H9 (cell line): Measurements from ENCODE around the gene FHIT. TPM values are rescaled to one million over a fixed set of nuclear protein-coding genes. Genes with fewer than 3 reads are reported as not detected.

ENCODE experiments used
- DNase-seq: peaks from one replicate; pipeline ENCODE4 v3.0.0-alpha.2; 2017
- H2AFZ ChIP-seq: one replicate; pipeline ENCODE4 v1.6.1; 2013; ENCODE audit warnings: mild to moderate bottlenecking, low read length, control low read depth, moderate library complexity
- H2AK5ac ChIP-seq: 2 replicates; pipeline ENCODE4 v1.6.1; 2013; ENCODE audit warnings: low read length, control low read depth, mixed read lengths; ENCODE audit not compliant: insufficient read length
- H2BK120ac ChIP-seq: one replicate; pipeline ENCODE4 v1.6.1; 2013; ENCODE audit warnings: low read depth, mild to moderate bottlenecking, low read length, control low read depth, inconsistent platforms; ENCODE audit not compliant: poor library complexity, severe bottlenecking
- H2BK12ac ChIP-seq: 2 replicates; pipeline ENCODE4 v1.6.1; 2013; ENCODE audit warnings: low read length, control low read depth, mixed read lengths, low read depth; ENCODE audit not compliant: insufficient read length
- H2BK15ac ChIP-seq: 2 replicates; pipeline ENCODE4 v1.6.1; 2013; ENCODE audit warnings: low read depth, low read length, control low read depth
- H2BK20ac ChIP-seq: one replicate; pipeline ENCODE4 v1.6.1; 2013; ENCODE audit warnings: low read depth, mild to moderate bottlenecking, low read length, control low read depth, inconsistent platforms; ENCODE audit not compliant: poor library complexity, severe bottlenecking
- H2BK5ac ChIP-seq: 2 replicates; pipeline ENCODE4 v1.6.1; 2013; ENCODE audit warnings: low read length, control low read depth, mixed read lengths; ENCODE audit not compliant: insufficient read length
- H3K14ac ChIP-seq: 2 replicates; pipeline ENCODE4 v1.6.1; 2013; ENCODE audit warnings: low read length, control low read depth; ENCODE audit not compliant: insufficient read depth
- H3K18ac ChIP-seq: 2 replicates; pipeline ENCODE4 v1.6.1; 2013; ENCODE audit warnings: low read depth, mild to moderate bottlenecking, mixed read lengths, low read length, control low read depth; ENCODE audit not compliant: insufficient read length
- H3K23ac ChIP-seq: 2 replicates; pipeline ENCODE4 v1.6.1; 2013; ENCODE audit warnings: low read length, control low read depth, mixed read lengths, low read depth; ENCODE audit not compliant: insufficient read length
- H3K23me2 ChIP-seq: 2 replicates; pipeline ENCODE4 v1.6.1; 2013; ENCODE audit warnings: low read depth, mild to moderate bottlenecking, mixed read lengths, low read length, control low read depth; ENCODE audit not compliant: insufficient read length, poor library complexity, severe bottlenecking
- H3K27ac ChIP-seq: 2 replicates; pipeline ENCODE4 v1.5.1; 2013; ENCODE audit warnings: low read length, control low read depth, mixed read lengths, low read depth; ENCODE audit not compliant: insufficient read length
- H3K27me3 ChIP-seq: 2 replicates; pipeline ENCODE4 v1.6.1; 2013; ENCODE audit warnings: low read length, control low read depth, inconsistent platforms; ENCODE audit not compliant: insufficient read depth
- H3K4ac ChIP-seq: 2 replicates; pipeline ENCODE4 v1.6.1; 2013; ENCODE audit warnings: low read depth, mild to moderate bottlenecking, control low read depth, inconsistent platforms, low read length, moderate library complexity
- H3K4me1 ChIP-seq: 2 replicates; pipeline ENCODE4 v1.6.1; 2013; ENCODE audit warnings: low read length, control low read depth, inconsistent platforms; ENCODE audit not compliant: insufficient read depth
- H3K4me2 ChIP-seq: 2 replicates; pipeline ENCODE4 v1.6.1; 2013; ENCODE audit warnings: low read length, control low read depth, mixed read lengths; ENCODE audit not compliant: insufficient read length, insufficient read depth
- H3K56ac ChIP-seq: 2 replicates; pipeline ENCODE4 v1.6.1; 2013; ENCODE audit warnings: low read depth, mild to moderate bottlenecking, mixed read lengths, low read length, control low read depth; ENCODE audit not compliant: insufficient read length
- H3K79me1 ChIP-seq: 2 replicates; pipeline ENCODE4 v1.6.1; 2013; ENCODE audit warnings: low read depth, mild to moderate bottlenecking, moderate library complexity, low read length, control low read depth, inconsistent platforms; ENCODE audit not compliant: insufficient read depth, poor library complexity, severe bottlenecking
- H3K79me2 ChIP-seq: 2 replicates; pipeline ENCODE4 v1.6.1; 2013; ENCODE audit warnings: low read length, control low read depth, inconsistent platforms; ENCODE audit not compliant: insufficient read depth
- H3K9ac ChIP-seq: 2 replicates; pipeline ENCODE4 v1.6.1; 2013; ENCODE audit warnings: low read length, control low read depth, mixed read lengths; ENCODE audit not compliant: insufficient read length; ENCODE audit errors: extremely low read depth
- H3K9me3 ChIP-seq: one replicate; pipeline ENCODE4 v1.6.1; 2013; ENCODE audit warnings: low read depth, low read length, inconsistent platforms; ENCODE audit not compliant: control insufficient read depth
- H3T11ph ChIP-seq: one replicate; pipeline ENCODE4 v1.6.1; 2013; ENCODE audit warnings: mild to moderate bottlenecking, low read length, control low read depth, inconsistent platforms
- H4K20me1 ChIP-seq: one replicate; pipeline ENCODE4 v1.6.1; 2013; ENCODE audit not compliant: control insufficient read depth, insufficient read length, insufficient read depth
- H4K5ac ChIP-seq: 2 replicates; pipeline ENCODE4 v1.6.1; 2013; ENCODE audit warnings: low read depth, mild to moderate bottlenecking, mixed read lengths, low read length, control low read depth; ENCODE audit not compliant: insufficient read length
- H4K8ac ChIP-seq: replicated peaks from 2 replicates; pipeline ENCODE4 v1.6.1; 2013; ENCODE audit warnings: low read length, control low read depth, mixed read lengths, low read depth; ENCODE audit not compliant: insufficient read length
- H4K91ac ChIP-seq: 2 replicates; pipeline ENCODE4 v1.6.1; 2013; ENCODE audit warnings: low read depth, mild to moderate bottlenecking, moderate library complexity, mixed read lengths, low read length, control low read depth; ENCODE audit not compliant: insufficient read length
- H3K27ac Mint-ChIP-seq, 3 experiments: 2 replicates in 2 of 3; 3 replicates in 1 of 3; pipeline ENCODE4 v1.8.0; 2020 to 2021; ENCODE audit warnings: mixed read lengths in 3 of 3, mild to moderate bottlenecking in 1 of 3, moderate library complexity in 1 of 3
- H3K27me3 Mint-ChIP-seq: 2 replicates; pipeline ENCODE4 v1.8.0; 2021; ENCODE audit warnings: low read depth, mild to moderate bottlenecking, moderate library complexity, mixed read lengths
- H3K36me3 Mint-ChIP-seq, 3 experiments: 2 replicates in 2 of 3; 3 replicates in 1 of 3; pipeline ENCODE4 v1.8.0; 2020 to 2021; ENCODE audit warnings: low read depth in 3 of 3, mixed read lengths in 3 of 3; ENCODE audit not compliant: insufficient read depth in 1 of 3
- H3K4me1 Mint-ChIP-seq, 2 experiments: 2 replicates each; pipeline ENCODE4 v1.8.0; 2020; ENCODE audit warnings: mixed read lengths in 2 of 2
- H3K4me3 Mint-ChIP-seq, 2 experiments: 2 replicates in 1 of 2; 3 replicates in 1 of 2; pipeline ENCODE4 v1.8.0; 2020 to 2021; ENCODE audit warnings: mild to moderate bottlenecking in 2 of 2, mixed read lengths in 2 of 2, moderate library complexity in 1 of 2
- H3K9me3 Mint-ChIP-seq, 2 experiments: 2 replicates in 1 of 2; 3 replicates in 1 of 2; pipeline ENCODE4 v1.8.0; 2020; ENCODE audit warnings: mild to moderate bottlenecking in 2 of 2, mixed read lengths in 2 of 2, moderate library complexity in 1 of 2
- CTCF ChIP-seq: fragments of 200-600 bp; sonication (generic); conservative IDR thresholded peaks from 3 replicates; pipeline ENCODE4 v1.8.0; 2021; ENCODE audit warnings: antibody characterized with exemption, mild to moderate bottlenecking
- WGBS: extraction: QIAGEN DNeasy Blood & Tissue Kit; methylation state at CpG from one replicate; pipeline ENCODE4 v1.1.7; 2013; ENCODE audit warnings: missing lambda C conversion rate, low lambda C conversion rate, mixed read lengths; ENCODE audit not compliant: insufficient read length; ENCODE audit errors: extremely low coverage; 5-methylcytosine and 5-hydroxymethylcytosine counted together
- total RNA-seq: library from RNA; stranded (reverse); gene quantifications from 2 replicates; pipeline ENCODE4 v1.2.1, GENCODE V29; 2021

Gene FHIT
- total RNA-seq, 1 experiment from 2014 or later, result 3.0 TPM

- Histone ChIP-seq H3K4me1 (peaks cover 4% of the 10 kb centered on the region; the same call in 1 of the 2 replicates), H2AFZ (no peak overlapping the region), H3K9ac (no peak overlapping the region), H3K27ac (no peak overlapping the region), H3T11ph (no peak overlapping the region), H3K14ac (no peak overlapping the region), H4K5ac (no peak overlapping the region), H3K79me1 (no peaks in the 10 kb centered on the region), H3K56ac (no peak overlapping the region), H4K8ac (no peak overlapping the region), H4K20me1 (no peaks in the 10 kb centered on the region), H2BK15ac (no peak overlapping the region), H4K91ac (no peak overlapping the region), H3K18ac (no peak overlapping the region), H2BK20ac (no peak overlapping the region), H3K4me2 (no peak overlapping the region), H3K9me3 (no peaks in the 10 kb centered on the region), H2BK120ac (no peak overlapping the region), H3K4ac (no peak overlapping the region), H3K23me2 (no peaks in the 10 kb centered on the region), H2BK5ac (no peak overlapping the region), H3K23ac (no peak overlapping the region), H3K27me3 (no peaks in the 10 kb centered on the region), H2AK5ac (no peak overlapping the region), H3K79me2 (no peaks in the 10 kb centered on the region), H2BK12ac (no peak overlapping the region)
- H3K36me3 Mint-ChIP-seq, result peaks cover 2 to 12% (median 5%) of the 10 kb centered on the region in 3 experiments; a peak in 6 of 7 replicates
- H3K4me3 Mint-ChIP-seq, result no peak overlapping the region
- WGBS, result no CpG with 5 or more reads among the region's 4 CpGs
- peaks cover 4 to 6% of the 10 kb centered on the region in 2 experiments; a peak in 3 of 5 replicates for H3K9me3 Mint-ChIP-seq
- H3K27ac Mint-ChIP-seq, result no peak overlapping the region
- no peak for DNase-seq
- no peaks in the 10 kb centered on the region; the same call in 1 of the 2 replicates for H3K27me3 Mint-ChIP-seq
- TF ChIP-seq CTCF, result no peak
- peaks cover 28 to 37% of the 10 kb centered on the region in 2 experiments for H3K4me1 Mint-ChIP-seq
Observed at GRCh38 chr3:60403866-60404265, 847.4 kb downstream of the FHIT start.
